Trophoblast cell (in vitro differentiated cells and primary cell): ENCODE results near the gene ACVR2B.

ENCODE experiments used
- DNase-seq, 2 donors: peaks; one replicate each; pipeline ENCODE4 v3.0.0-alpha.2; 2016
- H2AFZ ChIP-seq: 2 replicates; pipeline ENCODE4 v1.6.1; 2013; ENCODE audit warnings: low read length, moderate library complexity, mild to moderate bottlenecking; ENCODE audit not compliant: insufficient read depth, poor library complexity
- H2AK5ac ChIP-seq: 2 replicates; pipeline ENCODE4 v1.6.1; 2013; ENCODE audit warnings: mild to moderate bottlenecking, low read length
- H2BK120ac ChIP-seq: 2 replicates; pipeline ENCODE4 v1.6.1; 2013; ENCODE audit warnings: low read length, mild to moderate bottlenecking, moderate library complexity; ENCODE audit not compliant: insufficient read depth, poor library complexity
- H2BK12ac ChIP-seq: 2 replicates; pipeline ENCODE4 v1.6.1; 2013; ENCODE audit warnings: mild to moderate bottlenecking, low read length, moderate library complexity
- H2BK5ac ChIP-seq: 2 replicates; pipeline ENCODE4 v1.6.1; 2013; ENCODE audit warnings: low read length, low read depth, moderate library complexity, mild to moderate bottlenecking; ENCODE audit not compliant: poor library complexity
- H3K14ac ChIP-seq: 2 replicates; pipeline ENCODE4 v1.6.1; 2013; ENCODE audit warnings: mild to moderate bottlenecking, low read length
- H3K18ac ChIP-seq: 2 replicates; pipeline ENCODE4 v1.6.1; 2013; ENCODE audit warnings: mild to moderate bottlenecking, low read length
- H3K23ac ChIP-seq: 2 replicates; pipeline ENCODE4 v1.6.1; 2013; ENCODE audit warnings: low read length
- H3K27ac ChIP-seq: 2 replicates; pipeline ENCODE4 v1.5.1; 2013; ENCODE audit warnings: low read depth, mild to moderate bottlenecking, inconsistent platforms, low read length, moderate library complexity
- H3K27me3 ChIP-seq: 2 replicates; pipeline ENCODE4 v1.6.1; 2013; ENCODE audit warnings: inconsistent platforms, mild to moderate bottlenecking, low read length, moderate library complexity; ENCODE audit not compliant: insufficient read depth
- H3K36me3 ChIP-seq, 2 experiments: 1 replicate in 1 of 2; 2 replicates in 1 of 2; pipeline ENCODE4 v1.6.1; 2013; ENCODE audit warnings: low read length in 2 of 2, mild to moderate bottlenecking in 2 of 2, moderate library complexity in 1 of 2; ENCODE audit not compliant: insufficient read depth in 2 of 2, control insufficient read depth in 1 of 2
- H3K4ac ChIP-seq: 2 replicates; pipeline ENCODE4 v1.6.1; 2013; ENCODE audit warnings: low read depth, mild to moderate bottlenecking, low read length, moderate library complexity
- H3K4me1 ChIP-seq, 2 experiments: 1 replicate in 1 of 2; 2 replicates in 1 of 2; pipeline ENCODE4 v1.6.1; 2013; ENCODE audit warnings: low read length in 2 of 2, mild to moderate bottlenecking in 2 of 2, moderate library complexity in 1 of 2; ENCODE audit not compliant: insufficient read depth in 2 of 2, control insufficient read depth in 1 of 2
- H3K4me2 ChIP-seq: 2 replicates; pipeline ENCODE4 v1.6.1; 2013; ENCODE audit warnings: inconsistent platforms, mild to moderate bottlenecking, low read length, moderate library complexity
- H3K4me3 ChIP-seq: 2 replicates; pipeline ENCODE4 v1.5.1; 2013; ENCODE audit warnings: mild to moderate bottlenecking, low read depth, low read length, inconsistent platforms
- H3K79me1 ChIP-seq: one replicate; pipeline ENCODE4 v1.6.1; 2013; ENCODE audit warnings: low read length
- H3K79me2 ChIP-seq: 2 replicates; pipeline ENCODE4 v1.6.1; 2013; ENCODE audit warnings: low read length, mild to moderate bottlenecking; ENCODE audit not compliant: control insufficient read depth, insufficient read depth, poor library complexity
- H3K9ac ChIP-seq: 2 replicates; pipeline ENCODE4 v1.6.1; 2013; ENCODE audit warnings: mild to moderate bottlenecking, low read length
- H3K9me3 ChIP-seq: 2 replicates; pipeline ENCODE4 v1.6.1; 2013; ENCODE audit warnings: low read depth, mild to moderate bottlenecking, control low read depth, inconsistent platforms, low read length; ENCODE audit not compliant: insufficient read depth
- H4K12ac ChIP-seq: 2 replicates; pipeline ENCODE4 v1.6.1; 2013; ENCODE audit warnings: low read depth, mild to moderate bottlenecking, low read length, moderate library complexity
- H4K8ac ChIP-seq: 2 replicates; pipeline ENCODE4 v1.6.1; 2013; ENCODE audit warnings: low read depth, mild to moderate bottlenecking, low read length, moderate library complexity
- H4K91ac ChIP-seq: one replicate; pipeline ENCODE4 v1.6.1; 2013; ENCODE audit warnings: low read depth, mild to moderate bottlenecking, low read length, moderate library complexity
- WGBS: extraction: QIAGEN DNeasy Blood & Tissue Kit; methylation state at CpG from one replicate; pipeline ENCODE4 v1.1.7; 2013; ENCODE audit warnings: missing lambda C conversion rate; ENCODE audit not compliant: insufficient read length, insufficient coverage; ENCODE audit errors: extremely low coverage; 5-methylcytosine and 5-hydroxymethylcytosine counted together

Gene ACVR2B

DNA sequence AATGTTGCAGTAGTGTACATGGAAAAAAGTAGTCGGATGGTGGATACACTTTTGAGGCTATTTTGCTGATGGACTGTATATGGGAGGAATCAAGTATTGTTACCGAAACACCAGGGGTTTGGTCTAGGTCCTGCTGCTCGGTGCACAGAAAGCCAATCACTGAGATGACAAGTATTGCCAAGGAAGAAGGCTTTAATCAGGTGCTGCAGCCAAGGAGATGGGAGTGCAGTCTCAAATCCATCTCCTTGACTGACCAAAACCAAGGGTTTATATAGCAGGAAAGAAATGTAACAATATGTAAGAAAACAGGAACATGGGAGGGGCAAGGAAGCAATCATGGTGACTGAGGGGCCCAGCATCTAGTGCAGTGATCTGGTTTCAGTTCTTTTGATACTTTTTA lies 2.8 kb upstream of the ACVR2B start:
- no CpG with 5 or more reads among the region's 3 CpGs for WGBS

DNA sequence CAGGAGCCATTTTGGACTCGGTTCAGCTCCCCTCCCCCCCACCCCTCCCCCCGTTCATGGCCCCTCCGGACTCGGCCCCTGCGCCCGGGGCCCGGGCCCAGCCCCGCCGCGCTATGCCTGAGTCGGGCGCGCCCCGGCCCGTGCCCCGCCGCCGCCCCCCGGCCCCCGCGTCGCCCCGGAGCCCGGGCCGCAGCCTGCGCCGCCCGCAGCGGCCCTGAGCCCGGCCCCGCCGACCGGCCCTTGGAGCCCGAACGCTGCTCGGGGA lies 155 bp downstream of the ACVR2B start:
- peak overlapping the region; percentile 79 for H2BK120ac ChIP-seq
- peak overlapping the region; percentile 87 for H3K27ac ChIP-seq
- H3K9ac ChIP-seq: peak overlapping the region; percentile 99
- no peaks in the 10 kb centered on the region for H3K27me3 ChIP-seq
- H2AK5ac ChIP-seq: peak overlapping the region; percentile 42
- H3K4me1 ChIP-seq: peaks cover 10 to 12% of the 10 kb centered on the region in 2 experiments
- no peak overlapping the region for H2BK12ac ChIP-seq
- H3K18ac ChIP-seq: peak overlapping the region; percentile 91
- peak overlapping the region; percentile 86 for H3K4me3 ChIP-seq
- no peak for DNase-seq
- H3K4me2 ChIP-seq: peak overlapping the region; percentile 99
- no peaks in the 10 kb centered on the region for H3K9me3 ChIP-seq
- H3K23ac ChIP-seq: no peak overlapping the region
- WGBS: no CpG with 5 or more reads among the region's 36 CpGs
- peak overlapping the region; percentile 73 for H2BK5ac ChIP-seq
- H2AFZ ChIP-seq: peak overlapping the region; percentile 89
- peak overlapping the region; percentile 98 for H4K91ac ChIP-seq
- H4K12ac ChIP-seq: peak overlapping the region; percentile 83
- peaks cover 25% of the 10 kb centered on the region for H3K79me2 ChIP-seq
- peak overlapping the region; percentile 97 for H3K14ac ChIP-seq
- no peaks in the 10 kb centered on the region for H3K36me3 ChIP-seq
- H3K79me1 ChIP-seq: peaks cover 13% of the 10 kb centered on the region
- H3K4ac ChIP-seq: peak overlapping the region; percentile 68
- H4K8ac ChIP-seq: peak overlapping the region; percentile 85

More for the DNA sequence above, 2.8 kb upstream of the ACVR2B start:
- H3K9me3 ChIP-seq: no peaks in the 10 kb centered on the region
- no peak overlapping the region for H3K18ac ChIP-seq
- no peak overlapping the region for H3K23ac ChIP-seq
- H3K27ac ChIP-seq: no peak overlapping the region
- H2BK12ac ChIP-seq: no peak overlapping the region
- no peak overlapping the region for H3K4me3 ChIP-seq
- no peak overlapping the region for H2AFZ ChIP-seq
- no peak overlapping the region for H4K8ac ChIP-seq
- no peak overlapping the region for H2BK120ac ChIP-seq
- H3K36me3 ChIP-seq: no peaks in the 10 kb centered on the region
- no peak overlapping the region for H2BK5ac ChIP-seq
- H3K14ac ChIP-seq: no peak overlapping the region
- no peak overlapping the region for H3K4ac ChIP-seq
- H3K79me2 ChIP-seq: peaks cover 15% of the 10 kb centered on the region
- H3K4me2 ChIP-seq: no peak overlapping the region
- peaks cover 13% of the 10 kb centered on the region for H3K79me1 ChIP-seq
- H4K91ac ChIP-seq: no peak overlapping the region
- H3K9ac ChIP-seq: no peak overlapping the region
- no peak for DNase-seq
- H3K4me1 ChIP-seq: peaks cover 7 to 8% of the 10 kb centered on the region in 2 experiments
- no peak overlapping the region for H2AK5ac ChIP-seq
- no peak overlapping the region for H4K12ac ChIP-seq
- no peaks in the 10 kb centered on the region for H3K27me3 ChIP-seq

DNA sequence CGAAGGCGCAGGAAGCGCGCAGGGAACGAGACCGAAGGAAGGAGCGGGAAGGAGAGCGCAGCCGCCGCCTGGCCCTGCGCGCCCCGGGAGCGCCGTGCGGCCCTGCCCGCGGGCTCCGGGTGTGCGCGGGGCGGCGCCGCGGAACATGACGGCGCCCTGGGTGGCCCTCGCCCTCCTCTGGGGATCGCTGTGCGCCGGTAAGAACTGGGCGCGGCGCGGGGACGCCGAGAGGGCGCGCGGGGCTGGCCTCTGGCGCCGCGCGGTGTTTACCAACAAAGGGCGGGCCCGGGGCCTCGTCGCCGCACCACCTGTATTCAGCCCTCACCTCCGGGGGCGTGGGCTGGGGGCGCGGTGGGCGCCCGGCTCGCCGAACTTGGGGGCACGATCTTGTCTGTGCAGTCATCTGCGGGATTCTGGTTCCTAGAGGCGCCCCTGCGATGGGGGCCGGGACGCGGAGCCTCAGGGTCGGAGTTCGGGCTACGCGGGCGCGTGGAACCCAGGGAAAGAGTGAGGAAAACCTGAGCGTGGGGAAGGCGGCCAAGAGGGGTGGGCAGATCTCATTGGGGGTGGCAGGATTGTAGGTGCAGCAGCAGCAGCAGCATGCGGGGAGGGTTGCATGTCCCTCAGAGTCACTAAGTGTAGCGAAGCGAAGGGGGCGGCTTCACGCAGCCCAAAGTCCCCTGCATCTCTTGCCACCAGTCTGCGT lies 641 bp downstream of the ACVR2B start:
- H3K79me1 ChIP-seq: peaks cover 13% of the 10 kb centered on the region
- H3K9ac ChIP-seq: peak overlapping the region; percentile 99
- WGBS: no CpG with 5 or more reads among the region's 78 CpGs
- H3K27me3 ChIP-seq: no peaks in the 10 kb centered on the region
- H3K14ac ChIP-seq: peak overlapping the region; percentile 97
- H2BK5ac ChIP-seq: peak overlapping the region; percentile 73
- peak overlapping the region; percentile 85 for H4K8ac ChIP-seq
- peak overlapping the region; percentile 89 for H2AFZ ChIP-seq
- H3K4me1 ChIP-seq: peaks cover 10 to 12% of the 10 kb centered on the region in 2 experiments
- peak overlapping the region; percentile 87 for H3K27ac ChIP-seq
- peak overlapping the region; percentile 35 for H3K23ac ChIP-seq
- H3K4me3 ChIP-seq: peak overlapping the region; percentile 86
- peak overlapping the region; percentile 99 for H3K4me2 ChIP-seq
- H2AK5ac ChIP-seq: peak overlapping the region; percentile 49
- peak overlapping the region; percentile 91 for H3K18ac ChIP-seq
- DNase-seq: peak; percentile 14 to 54
- H3K9me3 ChIP-seq: no peaks in the 10 kb centered on the region
- peak overlapping the region; percentile 79 for H2BK120ac ChIP-seq
- no peak overlapping the region for H2BK12ac ChIP-seq
- peak overlapping the region; percentile 68 for H3K4ac ChIP-seq
- no peaks in the 10 kb centered on the region for H3K36me3 ChIP-seq
- peak overlapping the region; percentile 83 for H4K12ac ChIP-seq
- peak overlapping the region; percentile 98 for H4K91ac ChIP-seq
- H3K79me2 ChIP-seq: peaks cover 26% of the 10 kb centered on the region

GRCh38 chr3:38454884-38455638 lies 1.4 kb downstream of the ACVR2B start:
- Histone ChIP-seq H3K36me3 (no peaks in the 10 kb centered on the region), H3K79me1 (peaks cover 13% of the 10 kb centered on the region), H3K18ac (peak overlapping the region; percentile 91), H3K4me3 (peak overlapping the region; percentile 86), H2BK120ac (peak overlapping the region; percentile 61), H2AK5ac (peak overlapping the region; percentile 20), H3K4me1 (peaks cover 10 to 12% of the 10 kb centered on the region in 2 experiments), H2BK5ac (no peak overlapping the region), H3K9ac (peak overlapping the region; percentile 99), H3K27me3 (no peaks in the 10 kb centered on the region), H2AFZ (peak overlapping the region; percentile 56), H3K27ac (peak overlapping the region; percentile 87), H3K79me2 (peaks cover 27% of the 10 kb centered on the region), H4K91ac (peak overlapping the region; percentile 98), H2BK12ac (no peak overlapping the region), H3K14ac (peak overlapping the region; percentile 97), H3K4me2 (peak overlapping the region; percentile 99), H4K8ac (peak overlapping the region; percentile 54), H3K23ac (peak overlapping the region; percentile 35), H4K12ac (peak overlapping the region; percentile 65), H3K4ac (peak overlapping the region; percentile 50), H3K9me3 (no peaks in the 10 kb centered on the region)
- no CpG with 5 or more reads among the region's 72 CpGs for WGBS
- DNase-seq: peak; percentile 42 to 73
